Measurements from ENCODE around the gene ZNF184.

- no peak for TF ChIP-seq CTCF (conservative IDR thresholded peaks at IDR 0.05; ENCODE audit: low read depth, low read length)
- TF ChIP-seq POLR2A (IDR thresholded peaks at IDR 0.05; ENCODE audit: low read depth, low read length) = no peak
- no peak for TF ChIP-seq RCOR1 (IDR thresholded peaks at IDR 0.05; ENCODE audit: insufficient replicate concordance, low read length)
- TF ChIP-seq MXI1 (IDR thresholded peaks at IDR 0.05; ENCODE audit: borderline replicate concordance, low read depth, low read length) = no peak
Measured at GRCh38 chr6:27439371-27439770, 33.5 kb downstream of the ZNF184 start.

Data from IMR-90 (cell line).